BLaER1 treated with 17β-estradiol and CSF1 and Interleukin-3, amounts not matched to agents 10 nM and 100 nM (cell line): ENCODE measurements around the gene SH2B2.

Experiments used
- H3K27ac ChIP-seq, 11 experiments: shearing (Covaris generic); formaldehyde crosslinking; 2 replicates each; pipeline ENCODE4 v1.8.1; 2022
- H3K27me3 ChIP-seq, 11 experiments: shearing (Covaris generic); formaldehyde crosslinking; 2 replicates each; pipeline ENCODE4 v1.8.1; 2022
- H3K36me3 ChIP-seq, 11 experiments: shearing (Covaris generic); formaldehyde crosslinking; 2 replicates each; pipeline ENCODE4 v1.8.1; 2022
- H3K4me1 ChIP-seq, 10 experiments: shearing (Covaris generic); formaldehyde crosslinking; 2 replicates each; pipeline ENCODE4 v1.8.1; 2022
- H3K4me2 ChIP-seq, 11 experiments: shearing (Covaris generic); formaldehyde crosslinking; 2 replicates each; pipeline ENCODE4 v1.8.1; 2022
- H3K4me3 ChIP-seq, 10 experiments: shearing (Covaris generic); formaldehyde crosslinking; 2 replicates each; pipeline ENCODE4 v1.8.1; 2022
- H3K9ac ChIP-seq, 11 experiments: shearing (Covaris generic); formaldehyde crosslinking; 2 replicates each; pipeline ENCODE4 v1.8.1; 2022
- H3K9me3 ChIP-seq, 11 experiments: shearing (Covaris generic); formaldehyde crosslinking; replicated peaks in 1 of 11; 2 replicates each; pipeline ENCODE4 v1.8.1; 2022
- H4K20me1 ChIP-seq, 11 experiments: shearing (Covaris generic); formaldehyde crosslinking; 2 replicates each; pipeline ENCODE4 v1.8.1; 2022
- Cebpa-rat ChIP-seq, 11 experiments: shearing (Covaris generic); IDR thresholded peaks; 2 replicates each; pipeline ENCODE4 v1.8.1; 2022

Gene SH2B2

DNA sequence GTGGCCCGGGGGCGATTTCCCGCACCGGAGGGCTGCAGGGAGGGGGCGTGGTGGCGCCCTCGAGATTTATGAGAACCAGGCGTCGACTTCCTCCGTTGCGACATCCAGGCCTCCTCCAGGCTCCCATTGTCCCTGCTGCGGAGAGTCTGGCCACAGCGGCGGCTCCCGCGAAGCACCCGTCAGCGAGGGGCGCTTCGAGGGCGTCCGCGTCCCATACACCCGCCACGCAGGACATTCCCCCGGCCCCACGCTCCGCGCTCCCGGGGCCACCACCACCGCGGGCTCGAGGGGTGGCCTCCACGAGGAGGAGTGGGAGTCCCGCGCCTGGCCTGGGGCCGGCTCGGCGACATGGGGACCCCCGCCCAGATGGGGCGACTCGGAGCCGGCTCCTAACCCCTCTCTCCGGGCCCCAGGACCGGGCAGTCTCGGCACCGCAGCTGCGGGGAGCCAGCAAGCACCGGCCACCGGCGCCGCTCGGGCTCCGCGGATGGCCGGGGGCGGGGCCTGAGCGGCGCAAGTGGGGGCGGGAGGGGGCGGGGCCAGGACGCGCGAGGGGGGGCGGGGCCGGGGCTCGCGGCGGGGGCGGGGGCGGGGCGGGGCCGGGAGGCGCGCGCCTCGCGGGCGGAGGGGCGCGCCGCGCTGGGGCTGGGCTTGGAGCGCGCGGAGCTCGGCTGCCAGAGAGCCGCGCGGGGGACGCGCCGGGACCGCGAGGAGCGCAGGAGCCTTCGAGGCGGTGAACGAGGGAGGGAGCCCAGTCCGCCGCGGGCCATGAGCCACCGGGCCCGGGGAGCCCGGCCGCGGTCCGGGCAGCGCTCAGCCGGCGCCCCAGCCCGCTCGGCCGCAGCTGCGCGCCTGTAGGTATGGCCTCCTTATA is at the start of gene SH2B2:
Gene SH2B2 (plus strand): TSS at position 632 of the 874 bp plus-strand sequence. CDS start 13,683 bp downstream, outside the sequence.
- Histone ChIP-seq H3K9me3 (no peaks in the 10 kb centered on the region), H3K27me3 (no peaks in the 10 kb centered on the region), H3K4me2 (peak within 1 kb of the TSS; percentile 95 to 100 (median 100)), H3K27ac (peak within 1 kb of the TSS; percentile 74 to 100 (median 99)), H3K9ac (peak within 1 kb of the TSS; percentile 87 to 99 (median 96)), H4K20me1 (peaks cover 40 to 49% (median 47%) of the 10 kb centered on the region in 11 experiments), H3K4me1 (peaks cover 48 to 75% (median 67%) of the 10 kb centered on the region in 10 experiments), H3K36me3 (peaks cover 0 to 12% (median 0%) of the 10 kb centered on the region in 11 experiments; a peak in 6 of 22 replicates), H3K4me3 (peak within 1 kb of the TSS; percentile 77 to 94 (median 88))
- TF ChIP-seq Cebpa-rat (IDR thresholded peaks at IDR 0.05) = peak; percentile 66 to 96 (median 92); a peak in 21 of 22 replicates

DNA sequence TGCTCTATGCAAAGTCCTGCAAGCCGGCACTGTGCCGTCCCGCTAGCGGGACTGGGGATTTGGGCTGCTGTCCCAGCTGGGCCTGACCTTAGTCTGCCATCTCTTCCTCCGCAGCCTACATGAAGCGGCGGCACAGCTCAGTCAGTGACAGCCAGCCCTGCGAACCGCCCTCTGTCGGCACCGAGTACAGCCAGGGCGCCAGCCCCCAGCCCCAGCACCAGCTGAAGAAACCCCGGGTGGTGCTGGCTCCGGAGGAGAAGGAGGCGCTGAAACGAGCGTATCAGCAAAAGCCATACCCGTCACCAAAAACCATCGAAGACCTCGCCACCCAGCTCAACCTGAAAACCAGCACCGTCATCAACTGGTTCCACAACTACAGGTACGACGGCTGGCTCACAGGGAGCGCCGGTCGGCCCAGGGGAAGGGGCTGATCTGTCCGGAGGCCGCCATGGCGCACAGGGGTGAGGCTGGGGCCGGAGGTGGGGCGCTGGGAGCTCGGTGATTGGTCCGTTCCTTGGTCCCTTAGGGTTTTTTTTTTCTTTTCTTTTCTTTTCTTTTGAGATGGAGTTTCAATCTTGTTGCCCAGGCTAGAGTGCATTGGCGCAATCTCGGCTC is 47.4 kb upstream of the SH2B2 start:
- no peak for TF ChIP-seq Cebpa-rat (IDR thresholded peaks at IDR 0.05)
- Histone ChIP-seq H4K20me1 (peaks cover 3 to 65% (median 18%) of the 10 kb centered on the region in 11 experiments; a peak in 14 of 22 replicates), H3K4me2 (no peak overlapping the region), H3K4me1 (peaks cover 0 to 36% (median 7%) of the 10 kb centered on the region in 10 experiments; a peak in 9 of 20 replicates), H3K9me3 (no peaks in the 10 kb centered on the region), H3K9ac (peak overlapping the region in 4 of 11 experiments; percentile 13 to 26 (median 14); a peak in 1 of 22 replicates), H3K27ac (no peak overlapping the region), H3K4me3 (no peak overlapping the region), H3K36me3 (peaks cover 87 to 96% (median 93%) of the 10 kb centered on the region in 11 experiments), H3K27me3 (no peaks in the 10 kb centered on the region)

DNA sequence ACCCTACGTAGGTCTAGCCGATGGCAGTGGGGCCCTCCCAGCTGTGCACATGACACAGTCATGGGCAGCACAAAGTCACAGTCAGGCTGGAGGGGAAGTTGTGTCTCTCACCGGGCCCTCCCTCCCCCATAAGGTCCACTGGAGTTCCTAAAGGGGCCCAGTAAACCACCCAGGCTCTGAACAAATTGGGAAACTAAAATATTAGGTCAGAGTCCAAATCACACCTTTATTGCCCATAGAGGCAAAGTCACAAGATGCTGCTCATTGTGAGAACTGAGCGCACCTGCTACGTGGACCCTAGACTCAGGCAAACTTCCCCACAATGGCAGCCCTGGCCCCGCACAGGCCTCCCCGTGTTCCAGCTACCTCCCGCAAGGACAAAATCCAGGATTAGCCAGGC is 45.2 kb upstream of the SH2B2 start:
- Histone ChIP-seq H3K9me3 (no peaks in the 10 kb centered on the region), H3K36me3 (peaks cover 92 to 98% (median 97%) of the 10 kb centered on the region in 11 experiments)

DNA sequence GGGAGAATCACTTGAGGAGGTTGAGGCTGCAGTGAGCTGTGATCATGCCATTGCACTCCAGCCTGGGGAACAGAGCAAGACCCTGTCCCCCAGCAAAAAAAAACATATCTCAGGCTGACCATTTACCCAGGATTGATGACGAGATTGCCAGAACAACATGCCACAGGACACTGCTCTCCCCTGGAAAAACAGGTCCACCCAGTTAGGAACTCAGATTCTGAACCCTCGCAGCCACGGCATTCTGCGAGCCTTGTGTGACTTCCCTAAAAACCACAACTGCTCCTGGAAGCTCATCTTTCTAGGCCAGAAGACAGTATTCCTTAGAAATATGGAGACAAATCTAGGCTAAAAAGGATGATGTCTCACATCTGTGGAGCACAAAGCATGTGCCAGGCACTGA is 42.1 kb upstream of the SH2B2 start:
- H3K9me3 ChIP-seq = no peaks in the 10 kb centered on the region
- H3K4me1 ChIP-seq = peaks cover 0 to 9% (median 0%) of the 10 kb centered on the region in 10 experiments; a peak in 6 of 20 replicates
- peaks cover 94 to 100% (median 100%) of the 10 kb centered on the region in 11 experiments for H3K36me3 ChIP-seq
- no peak overlapping the region for H3K4me2 ChIP-seq
- no peak overlapping the region for H3K27ac ChIP-seq
- H4K20me1 ChIP-seq = peaks cover 0 to 61% (median 8%) of the 10 kb centered on the region in 11 experiments; a peak in 7 of 22 replicates
- TF ChIP-seq Cebpa-rat (IDR thresholded peaks at IDR 0.05) = no peak
- no peak overlapping the region for H3K4me3 ChIP-seq
- H3K9ac ChIP-seq = no peak overlapping the region; a peak in 1 of 22 replicates
- no peaks in the 10 kb centered on the region for H3K27me3 ChIP-seq

More for the DNA sequence above, 45.2 kb upstream of the SH2B2 start:
- Histone ChIP-seq H3K4me2 (no peak overlapping the region), H3K9ac (no peak overlapping the region), H3K27me3 (no peaks in the 10 kb centered on the region), H3K4me1 (peaks cover 0 to 21% (median 0%) of the 10 kb centered on the region in 10 experiments; a peak in 7 of 20 replicates), H3K4me3 (no peak overlapping the region), H4K20me1 (peaks cover 5 to 61% (median 16%) of the 10 kb centered on the region in 11 experiments; a peak in 13 of 22 replicates), H3K27ac (no peak overlapping the region)
- no peak for TF ChIP-seq Cebpa-rat (IDR thresholded peaks at IDR 0.05)

- peaks cover 78 to 95% (median 81%) of the 10 kb centered on the region in 11 experiments for H3K36me3 ChIP-seq
- TF ChIP-seq Cebpa-rat (IDR thresholded peaks at IDR 0.05) = no peak
- no peak overlapping the region for H3K4me2 ChIP-seq
Observed at GRCh38 chr7:102248081-102248455, 38.6 kb upstream of the SH2B2 start.

DNA sequence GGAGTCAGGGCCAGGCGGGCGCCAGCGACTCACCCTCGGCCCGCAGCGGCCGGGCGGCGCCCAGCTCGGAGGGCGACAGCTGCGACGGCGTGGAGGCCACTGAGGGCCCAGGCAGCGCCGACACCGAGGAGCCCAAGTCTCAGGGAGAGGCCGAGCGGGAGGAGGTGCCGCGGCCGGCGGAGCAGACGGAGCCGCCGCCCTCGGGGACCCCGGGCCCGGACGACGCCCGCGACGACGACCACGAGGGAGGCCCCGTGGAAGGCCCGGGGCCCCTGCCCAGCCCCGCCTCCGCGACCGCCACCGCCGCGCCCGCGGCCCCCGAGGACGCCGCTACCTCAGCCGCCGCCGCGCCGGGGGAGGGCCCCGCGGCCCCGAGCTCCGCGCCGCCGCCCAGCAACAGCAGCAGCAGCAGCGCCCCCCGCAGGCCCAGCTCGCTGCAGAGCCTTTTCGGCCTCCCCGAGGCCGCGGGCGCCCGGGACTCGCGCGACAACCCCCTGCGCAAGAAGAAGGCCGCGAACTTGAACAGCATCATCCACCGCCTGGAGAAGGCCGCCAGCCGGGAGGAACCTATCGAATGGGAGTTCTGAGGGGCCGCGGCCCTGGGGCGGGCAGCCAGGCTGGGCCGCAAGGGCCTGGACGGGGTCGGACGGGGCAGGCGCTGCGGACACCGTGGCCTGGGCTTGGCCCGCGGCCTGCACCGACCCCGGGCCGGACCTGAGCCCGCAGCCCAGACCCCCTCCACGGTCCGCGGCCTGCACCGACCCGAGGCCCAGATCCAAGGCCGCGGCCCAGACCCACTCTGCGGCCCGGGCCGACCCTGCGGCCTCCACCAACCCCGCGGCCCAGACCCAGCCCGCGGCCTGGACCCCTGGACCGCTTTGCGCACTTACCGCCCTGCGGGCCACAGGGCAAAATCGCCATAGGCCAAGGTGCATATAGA is 37.9 kb upstream of the SH2B2 start:
- no peak overlapping the region for H3K4me3 ChIP-seq

More at GRCh38 chr7:102248081-102248455, 38.6 kb upstream of the SH2B2 start:
- H3K9me3 ChIP-seq = no peaks in the 10 kb centered on the region
- H3K4me1 ChIP-seq = peaks cover 0 to 32% (median 28%) of the 10 kb centered on the region in 10 experiments; a peak in 17 of 20 replicates
- H3K27ac ChIP-seq = no peak overlapping the region
- peaks cover 4 to 68% (median 27%) of the 10 kb centered on the region in 11 experiments; a peak in 13 of 22 replicates for H4K20me1 ChIP-seq
- no peaks in the 10 kb centered on the region for H3K27me3 ChIP-seq
- no peak overlapping the region for H3K4me3 ChIP-seq
- H3K9ac ChIP-seq = no peak overlapping the region

GRCh38 chr7:102251531-102252365 is 34.9 kb upstream of the SH2B2 start:
- Histone ChIP-seq H3K27me3 (no peaks in the 10 kb centered on the region), H3K9ac (peak overlapping the region in 4 of 11 experiments; percentile 2 to 61 (median 41); a peak in 6 of 22 replicates), H3K4me3 (no peak overlapping the region), H3K9me3 (no peaks in the 10 kb centered on the region; a peak in 1 of 22 replicates), H4K20me1 (peaks cover 4 to 58% (median 31%) of the 10 kb centered on the region in 11 experiments; a peak in 14 of 22 replicates), H3K4me1 (peaks cover 0 to 38% (median 31%) of the 10 kb centered on the region in 10 experiments; a peak in 17 of 20 replicates), H3K27ac (peak overlapping the region in 7 of 11 experiments; percentile 2 to 61 (median 24); a peak in 10 of 22 replicates), H3K4me2 (peak overlapping the region in 10 of 11 experiments; percentile 1 to 85 (median 78); a peak in 17 of 22 replicates), H3K36me3 (peaks cover 52 to 83% (median 68%) of the 10 kb centered on the region in 11 experiments)
- no peak for TF ChIP-seq Cebpa-rat (IDR thresholded peaks at IDR 0.05)

More for the DNA sequence above, 37.9 kb upstream of the SH2B2 start:
- Histone ChIP-seq H3K9me3 (no peaks in the 10 kb centered on the region), H3K27ac (no peak overlapping the region), H3K9ac (no peak overlapping the region), H3K36me3 (peaks cover 78 to 95% (median 81%) of the 10 kb centered on the region in 11 experiments), H4K20me1 (peaks cover 4 to 72% (median 31%) of the 10 kb centered on the region in 11 experiments; a peak in 14 of 22 replicates), H3K4me1 (peaks cover 0 to 35% (median 31%) of the 10 kb centered on the region in 10 experiments; a peak in 17 of 20 replicates), H3K27me3 (no peaks in the 10 kb centered on the region), H3K4me2 (no peak overlapping the region)
- TF ChIP-seq Cebpa-rat (IDR thresholded peaks at IDR 0.05) = no peak
